ENCODE measurements around the gene STRN3.

DNA sequence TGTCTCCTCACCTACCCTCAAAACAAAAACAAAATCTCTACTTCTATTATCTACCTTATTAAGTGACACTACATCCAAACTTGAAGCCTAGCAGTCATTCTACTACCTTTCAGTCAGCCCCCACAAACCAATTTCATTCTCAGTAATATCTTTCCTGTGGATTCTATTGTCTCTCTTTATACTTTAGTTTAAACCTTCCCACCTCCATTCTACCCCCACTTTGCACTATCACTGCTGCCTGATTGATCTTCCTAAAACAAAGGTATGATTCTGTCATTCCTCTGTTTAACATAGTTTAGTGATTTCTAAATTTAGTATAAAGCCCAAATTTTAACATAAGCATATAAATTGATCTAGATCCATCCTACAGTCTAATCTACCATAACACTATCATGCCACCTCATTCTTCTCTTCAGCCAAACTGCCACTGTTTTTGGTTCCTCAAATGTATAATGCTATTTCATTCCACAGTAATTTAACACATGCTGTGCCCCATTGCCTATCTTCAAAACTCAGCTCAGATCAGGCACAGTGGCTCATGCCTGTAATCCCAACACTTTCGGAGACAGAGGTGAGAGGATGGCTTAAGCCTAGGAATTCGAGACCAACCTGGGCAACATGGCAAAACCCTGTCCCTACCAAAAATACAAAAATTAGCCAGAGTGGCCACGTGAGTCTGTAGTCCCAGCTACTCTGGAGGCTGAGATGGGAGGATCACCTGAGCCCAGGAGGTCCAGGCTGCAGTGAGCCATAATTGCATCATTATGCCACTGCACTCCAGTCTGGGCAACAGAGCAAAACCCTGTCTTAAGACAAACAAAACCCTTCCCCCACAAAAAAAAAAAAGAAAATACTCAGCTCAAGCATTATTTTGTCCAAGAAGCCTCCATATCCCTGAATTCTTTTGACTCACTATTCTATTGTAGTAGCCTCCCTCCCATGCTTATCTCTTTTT lies 3.1 kb upstream of the STRN3 start:
- TF ChIP-seq, protein P1, sequence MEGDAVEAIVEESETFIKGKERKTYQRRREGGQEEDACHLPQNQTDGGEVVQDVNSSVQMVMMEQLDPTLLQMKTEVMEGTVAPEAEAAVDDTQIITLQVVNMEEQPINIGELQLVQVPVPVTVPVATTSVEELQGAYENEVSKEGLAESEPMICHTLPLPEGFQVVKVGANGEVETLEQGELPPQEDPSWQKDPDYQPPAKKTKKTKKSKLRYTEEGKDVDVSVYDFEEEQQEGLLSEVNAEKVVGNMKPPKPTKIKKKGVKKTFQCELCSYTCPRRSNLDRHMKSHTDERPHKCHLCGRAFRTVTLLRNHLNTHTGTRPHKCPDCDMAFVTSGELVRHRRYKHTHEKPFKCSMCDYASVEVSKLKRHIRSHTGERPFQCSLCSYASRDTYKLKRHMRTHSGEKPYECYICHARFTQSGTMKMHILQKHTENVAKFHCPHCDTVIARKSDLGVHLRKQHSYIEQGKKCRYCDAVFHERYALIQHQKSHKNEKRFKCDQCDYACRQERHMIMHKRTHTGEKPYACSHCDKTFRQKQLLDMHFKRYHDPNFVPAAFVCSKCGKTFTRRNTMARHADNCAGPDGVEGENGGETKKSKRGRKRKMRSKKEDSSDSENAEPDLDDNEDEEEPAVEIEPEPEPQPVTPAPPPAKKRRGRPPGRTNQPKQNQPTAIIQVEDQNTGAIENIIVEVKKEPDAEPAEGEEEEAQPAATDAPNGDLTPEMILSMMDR (conservative IDR thresholded peaks at IDR 0.05; ENCODE audit: low read depth, low read length): no peak
- no peak for TF ChIP-seq EZH2 (IDR thresholded peaks at IDR 0.05; ENCODE audit: borderline replicate concordance, low read depth, low read length, poor library complexity, severe bottlenecking)
